Tibial nerve (tissue), 4 donors: Measurements from ENCODE around the gene NIM1K. TPM values are rescaled to one million over a fixed set of nuclear protein-coding genes. Genes with fewer than 3 reads are reported as not detected.
A peak's percentile ranks its signal among the peaks of the same experiment; 100 is the strongest.
"Not testable (repeated sequence)": the region's sequence is repeated elsewhere in the genome, so short reads cannot be mapped to it uniquely, and the experiment has no call there.

Experiments
- DNase-seq, 2 donors: peaks; one replicate each; pipeline ENCODE4 v3.0.0-alpha.2; 2019; ENCODE audit warnings: low spot score in 2 of 2
- H3K27ac ChIP-seq, 4 donors: fragments of 200-600 bp; sonication (generic) in 3 of 4; one replicate each; pipeline ENCODE4 v1.5.1; 2017 to 2019; ENCODE audit warnings: mild to moderate bottlenecking in 1 of 4
- H3K27me3 ChIP-seq, 2 donors: fragments of 200-600 bp; sonication (generic) in 1 of 2; one replicate each; pipeline versions ENCODE4 v1.5.1 to v1.6.0; 2017 to 2019
- H3K36me3 ChIP-seq, 3 donors: fragments of 200-600 bp; sonication (generic); one replicate each; pipeline ENCODE4 v1.5.1; 2018 to 2019
- H3K4me1 ChIP-seq, 4 donors: fragments of 200-600 bp; sonication (generic) in 3 of 4; one replicate each; pipeline ENCODE4 v1.5.1; 2017 to 2019
- H3K4me3 ChIP-seq, 4 donors: fragments of 200-600 bp; sonication (generic) in 3 of 4; one replicate each; pipeline ENCODE4 v1.5.1; 2017 to 2019; ENCODE audit warnings: mild to moderate bottlenecking in 1 of 4, moderate library complexity in 1 of 4
- H3K9me3 ChIP-seq, 4 donors: fragments of 200-600 bp; sonication (generic) in 3 of 4; one replicate each; pipeline ENCODE4 v1.5.1; 2017 to 2019
- EP300 ChIP-seq, 2 donors: sonication (generic); formaldehyde crosslinking; IDR thresholded peaks; one replicate each; pipeline ENCODE4 v1.6.1; 2017; ENCODE audit warnings: antibody characterized with exemption in 2 of 2, mild to moderate bottlenecking in 1 of 2
- POLR2A ChIP-seq, 2 donors: fragments of 450-650 bp; IDR thresholded peaks; one replicate each; pipeline ENCODE4 v1.6.1; 2017; ENCODE audit warnings: antibody characterized with exemption in 2 of 2, mild to moderate bottlenecking in 2 of 2, moderate library complexity in 2 of 2
- WGBS, 2 donors: methylation state at CpG; one replicate each; pipeline ENCODE4 v1.1.5; 2018; 5-methylcytosine and 5-hydroxymethylcytosine counted together
- total RNA-seq, 4 donors: library from RNA; depleted of rRNA; stranded (reverse); fragments of >200 nt; gene quantifications; one replicate each; pipeline ENCODE4 v1.1.0, GENCODE V29; 2016
- TF ChIP-seq, protein P1 (sequence below), 5 experiments: fragments of 200-600 bp in 3 of 5; fragments of 450-650 bp in 2 of 5; sonication (generic) in 3 of 5; IDR thresholded peaks; one replicate each; pipeline ENCODE4 v1.5.1; 2016 to 2019; ENCODE audit warnings: antibody characterized with exemption in 5 of 5, mild to moderate bottlenecking in 3 of 5, moderate library complexity in 2 of 5

The NIM1K gene
- total RNA-seq, 4 donors from 2014 or later, result 2.0 to 4.8 (median 3.6) TPM

DNA sequence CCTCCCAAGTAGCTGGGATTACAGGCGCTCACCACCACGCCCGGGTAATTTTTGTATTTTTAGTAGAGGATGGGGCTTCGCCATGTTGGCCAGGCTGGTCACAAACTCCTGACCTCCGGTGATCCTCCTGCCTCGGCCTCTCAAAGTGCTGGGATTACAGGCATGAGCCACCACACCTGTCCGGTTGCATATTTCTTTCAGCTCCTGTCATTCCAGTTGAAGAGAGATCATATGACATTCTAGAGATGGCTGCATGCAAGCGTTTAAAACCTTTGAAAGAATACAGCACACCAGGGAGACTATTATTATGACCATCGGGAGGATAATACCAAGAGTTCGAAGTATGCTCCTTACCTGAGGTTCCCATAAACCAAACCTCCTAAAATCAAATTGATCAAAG is 9.6 kb upstream of the NIM1K start:
- Histone ChIP-seq H3K27me3 (no peaks in the 10 kb centered on the region), H3K4me1 (no peaks in the 10 kb centered on the region), H3K4me3 (no peak overlapping the region), H3K27ac (no peak overlapping the region), H3K9me3 (no peaks in the 10 kb centered on the region), H3K36me3 (peaks cover 0 to 34% (median 0%) of the 10 kb centered on the region in 3 donors)
- DNase-seq, result no peak
- 96 to 97% methylated on average over 10 of the region's 10 CpGs for WGBS, 2 donors
- TF ChIP-seq POLR2A (IDR thresholded peaks at IDR 0.05) (no peak), EP300 (IDR thresholded peaks at IDR 0.05) (no peak)
- TF ChIP-seq, protein P1, sequence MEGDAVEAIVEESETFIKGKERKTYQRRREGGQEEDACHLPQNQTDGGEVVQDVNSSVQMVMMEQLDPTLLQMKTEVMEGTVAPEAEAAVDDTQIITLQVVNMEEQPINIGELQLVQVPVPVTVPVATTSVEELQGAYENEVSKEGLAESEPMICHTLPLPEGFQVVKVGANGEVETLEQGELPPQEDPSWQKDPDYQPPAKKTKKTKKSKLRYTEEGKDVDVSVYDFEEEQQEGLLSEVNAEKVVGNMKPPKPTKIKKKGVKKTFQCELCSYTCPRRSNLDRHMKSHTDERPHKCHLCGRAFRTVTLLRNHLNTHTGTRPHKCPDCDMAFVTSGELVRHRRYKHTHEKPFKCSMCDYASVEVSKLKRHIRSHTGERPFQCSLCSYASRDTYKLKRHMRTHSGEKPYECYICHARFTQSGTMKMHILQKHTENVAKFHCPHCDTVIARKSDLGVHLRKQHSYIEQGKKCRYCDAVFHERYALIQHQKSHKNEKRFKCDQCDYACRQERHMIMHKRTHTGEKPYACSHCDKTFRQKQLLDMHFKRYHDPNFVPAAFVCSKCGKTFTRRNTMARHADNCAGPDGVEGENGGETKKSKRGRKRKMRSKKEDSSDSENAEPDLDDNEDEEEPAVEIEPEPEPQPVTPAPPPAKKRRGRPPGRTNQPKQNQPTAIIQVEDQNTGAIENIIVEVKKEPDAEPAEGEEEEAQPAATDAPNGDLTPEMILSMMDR (IDR thresholded peaks at IDR 0.05), result no peak

DNA sequence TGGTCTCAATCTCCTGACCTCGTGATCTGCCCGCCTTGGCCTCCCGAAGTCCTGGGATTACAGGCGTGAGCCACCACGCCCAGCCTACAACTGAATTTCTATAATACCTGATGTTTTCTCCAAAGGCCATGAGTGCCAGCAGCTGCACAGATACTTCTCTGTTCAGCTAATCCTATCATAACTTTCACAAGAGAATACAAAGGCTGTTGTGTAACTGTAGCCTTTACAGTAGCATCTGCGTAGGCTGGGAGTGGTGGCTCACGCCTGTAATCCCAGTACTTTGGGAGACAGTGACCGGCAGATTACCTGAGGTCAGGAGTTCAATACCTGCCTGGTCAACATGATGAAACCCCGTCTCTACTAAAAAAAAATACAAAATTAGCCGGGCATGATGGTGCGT is 8.9 kb upstream of the NIM1K start:
- DNase-seq, H3K4me3 ChIP-seq, H3K27me3 ChIP-seq, H3K9me3 ChIP-seq, H3K27ac ChIP-seq, H3K4me1 ChIP-seq: not testable (repeated sequence)
- peaks cover 0 to 27% (median 0%) of the 10 kb centered on the region in 3 donors for H3K36me3 ChIP-seq
- 97% methylated on average over 11 of the region's 11 CpGs for WGBS, 2 donors

DNA sequence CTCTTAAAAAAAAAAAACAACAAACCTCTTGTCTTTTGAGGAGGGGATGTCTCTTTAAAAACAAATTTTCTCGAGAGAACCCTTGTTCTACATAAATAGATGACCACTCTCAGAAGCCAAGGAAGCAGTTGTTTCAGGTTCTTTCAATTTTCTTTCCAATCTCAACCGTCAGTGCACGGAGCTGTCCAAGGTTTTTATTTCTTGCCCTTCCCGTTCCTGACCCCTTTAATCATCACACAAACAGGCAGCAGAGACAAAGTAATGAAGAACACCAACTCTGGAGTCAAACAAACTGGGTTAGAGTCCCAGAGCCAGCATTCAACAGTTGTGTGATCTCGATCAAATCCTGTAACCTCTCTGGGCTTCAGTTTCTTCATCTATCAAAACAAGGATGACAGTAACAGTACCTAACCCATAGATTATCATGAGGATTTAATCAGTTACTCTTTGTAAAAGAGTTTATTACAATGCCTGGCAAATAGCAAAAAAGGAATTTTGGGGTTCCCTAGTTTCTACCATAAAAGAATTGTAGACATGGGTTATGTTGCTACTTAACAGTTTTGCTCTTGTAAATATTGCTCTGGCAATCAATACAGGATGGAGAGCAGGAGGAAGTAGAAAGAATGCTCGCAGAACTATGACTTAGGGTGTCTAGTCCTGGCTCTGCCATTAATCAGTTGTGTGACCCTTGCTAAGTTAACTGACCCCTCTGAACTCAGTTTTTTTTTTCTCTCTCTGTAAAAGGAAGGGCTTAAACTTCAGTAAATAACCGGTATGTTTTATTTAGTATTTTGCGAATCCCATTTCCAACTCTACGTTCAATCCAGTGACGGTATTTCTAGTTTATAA is 1.0 kb upstream of the NIM1K start:
- Histone ChIP-seq H3K4me3 (peak overlapping the region in 3 of 4 donors; percentile 54 to 71 (median 63)), H3K36me3 (no peaks in the 10 kb centered on the region), H3K27me3 (no peaks in the 10 kb centered on the region), H3K9me3 (no peaks in the 10 kb centered on the region), H3K27ac (peak overlapping the region in 3 of 4 donors; percentile 69 to 89 (median 84)), H3K4me1 (peaks cover 0 to 41% (median 8%) of the 10 kb centered on the region in 4 donors)
- TF ChIP-seq, protein P1 (IDR thresholded peaks at IDR 0.05), result no peak
- TF ChIP-seq EP300 (IDR thresholded peaks at IDR 0.05) (no peak), POLR2A (IDR thresholded peaks at IDR 0.05) (no peak)
- 17 to 21% methylated on average over 10 of the region's 10 CpGs for WGBS, 2 donors
- DNase-seq, result no peak

DNA sequence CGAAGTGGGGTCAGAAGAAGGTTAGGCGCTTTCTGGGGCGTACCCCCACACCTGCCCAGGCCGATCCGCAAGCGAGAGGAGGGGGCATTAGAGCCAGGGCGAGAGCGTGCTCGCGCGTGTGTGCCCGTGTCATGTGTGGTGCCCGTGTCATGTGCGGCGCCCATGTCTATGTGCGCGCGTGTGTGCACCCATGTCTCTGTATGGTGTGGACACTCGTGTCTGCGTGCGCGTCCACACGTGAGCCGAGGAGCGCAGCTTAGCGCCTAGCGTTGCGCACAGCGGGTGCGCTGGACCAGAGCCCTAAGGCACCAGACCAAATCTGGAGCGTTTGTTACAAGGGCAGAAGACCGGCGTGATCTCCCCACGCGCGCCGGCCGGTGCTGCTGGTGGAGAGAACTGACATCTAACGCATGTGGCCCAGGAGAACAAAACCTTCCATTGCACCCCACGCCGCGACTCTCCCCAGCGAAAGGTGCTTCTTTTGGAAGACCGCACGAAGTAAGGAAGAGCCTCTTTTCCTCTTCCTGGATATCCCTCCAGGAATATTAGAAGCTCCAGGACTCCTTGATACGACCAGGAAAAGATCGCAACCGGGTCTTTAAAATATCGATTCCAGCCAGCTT is 644 bp downstream of the NIM1K start:
- Histone ChIP-seq H3K36me3 (no peaks in the 10 kb centered on the region), H3K4me1 (peaks cover 0 to 41% (median 10%) of the 10 kb centered on the region in 4 donors), H3K27me3 (no peaks in the 10 kb centered on the region), H3K9me3 (no peaks in the 10 kb centered on the region), H3K27ac (peak overlapping the region; percentile 69 to 89 (median 76)), H3K4me3 (peak overlapping the region; percentile 54 to 71 (median 62))
- peak in 1 of 2 donors; percentile 6 for DNase-seq
- TF ChIP-seq, protein P1 (IDR thresholded peaks at IDR 0.05), result no peak
- TF ChIP-seq POLR2A (IDR thresholded peaks at IDR 0.05) (no peak), EP300 (IDR thresholded peaks at IDR 0.05) (no peak)
- 1 to 2% methylated on average over 10 to 45 of the region's 49 CpGs for WGBS, 2 donors

DNA sequence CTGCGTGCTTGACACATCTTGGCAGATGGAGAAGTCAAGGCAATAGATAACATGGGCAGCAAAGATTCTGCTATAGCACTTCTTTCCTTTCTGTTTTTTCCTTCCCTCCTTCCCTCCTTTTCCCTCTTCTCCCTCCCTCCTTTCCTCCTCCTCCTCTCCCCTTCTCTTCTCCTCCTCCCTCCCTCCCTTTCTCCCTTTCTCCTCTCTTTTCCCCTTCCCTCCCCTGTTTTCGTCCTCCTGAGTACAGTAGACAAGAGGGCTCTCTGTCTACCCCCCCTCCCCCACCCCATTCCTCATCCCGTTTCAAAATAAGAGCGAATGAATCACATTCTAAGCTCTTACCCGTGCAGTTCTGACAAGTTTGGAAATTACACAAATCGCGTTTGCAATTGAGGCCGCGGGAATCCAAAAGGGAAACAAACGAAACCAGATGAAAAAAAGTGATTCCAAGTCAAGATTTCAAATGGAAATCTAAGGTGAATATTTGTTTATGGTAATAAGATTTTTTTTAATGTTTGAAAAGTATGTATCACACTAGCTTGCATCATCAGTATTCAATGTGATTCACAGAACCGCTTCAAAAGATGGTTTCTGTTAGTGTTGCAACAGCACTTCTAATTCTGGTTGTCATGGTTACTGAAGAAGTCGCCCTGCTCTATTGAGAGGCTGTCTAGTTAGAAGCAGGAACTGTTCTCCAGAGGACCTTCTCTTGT is 1.3 kb downstream of the NIM1K start:
- H3K4me1 ChIP-seq, result peaks cover 0 to 41% (median 10%) of the 10 kb centered on the region in 4 donors
- WGBS, 2 donors, result 0 to 1% methylated on average over 12 of the region's 12 CpGs
- no peaks in the 10 kb centered on the region for H3K36me3 ChIP-seq
- peak overlapping the region; percentile 69 to 89 (median 76) for H3K27ac ChIP-seq
- peak overlapping the region; percentile 54 to 71 (median 62) for H3K4me3 ChIP-seq
- peak in 1 of 2 donors; percentile 43 for DNase-seq
- H3K9me3 ChIP-seq, result no peaks in the 10 kb centered on the region
- H3K27me3 ChIP-seq, result no peaks in the 10 kb centered on the region
- TF ChIP-seq, protein P1 (IDR thresholded peaks at IDR 0.05), result no peak
- TF ChIP-seq EP300 (IDR thresholded peaks at IDR 0.05), result peak in 1 of 2 donors; percentile 49
